GM19351 (cell line): ENCODE data around the gene GOLGA6L2.
"Not testable (repeated sequence)": the region's sequence is repeated elsewhere in the genome, so short reads cannot be mapped to it uniquely, and the experiment has no call there.

Experiments used
- ATAC-seq: cut with Tn5 transposase; IDR thresholded peaks from one replicate; pipeline ENCODE4 v1.9.1; 2021; ENCODE audit warnings: mild to moderate bottlenecking, moderate library complexity; ENCODE audit not compliant: unreplicated experiment

The GOLGA6L2 gene, protein sequence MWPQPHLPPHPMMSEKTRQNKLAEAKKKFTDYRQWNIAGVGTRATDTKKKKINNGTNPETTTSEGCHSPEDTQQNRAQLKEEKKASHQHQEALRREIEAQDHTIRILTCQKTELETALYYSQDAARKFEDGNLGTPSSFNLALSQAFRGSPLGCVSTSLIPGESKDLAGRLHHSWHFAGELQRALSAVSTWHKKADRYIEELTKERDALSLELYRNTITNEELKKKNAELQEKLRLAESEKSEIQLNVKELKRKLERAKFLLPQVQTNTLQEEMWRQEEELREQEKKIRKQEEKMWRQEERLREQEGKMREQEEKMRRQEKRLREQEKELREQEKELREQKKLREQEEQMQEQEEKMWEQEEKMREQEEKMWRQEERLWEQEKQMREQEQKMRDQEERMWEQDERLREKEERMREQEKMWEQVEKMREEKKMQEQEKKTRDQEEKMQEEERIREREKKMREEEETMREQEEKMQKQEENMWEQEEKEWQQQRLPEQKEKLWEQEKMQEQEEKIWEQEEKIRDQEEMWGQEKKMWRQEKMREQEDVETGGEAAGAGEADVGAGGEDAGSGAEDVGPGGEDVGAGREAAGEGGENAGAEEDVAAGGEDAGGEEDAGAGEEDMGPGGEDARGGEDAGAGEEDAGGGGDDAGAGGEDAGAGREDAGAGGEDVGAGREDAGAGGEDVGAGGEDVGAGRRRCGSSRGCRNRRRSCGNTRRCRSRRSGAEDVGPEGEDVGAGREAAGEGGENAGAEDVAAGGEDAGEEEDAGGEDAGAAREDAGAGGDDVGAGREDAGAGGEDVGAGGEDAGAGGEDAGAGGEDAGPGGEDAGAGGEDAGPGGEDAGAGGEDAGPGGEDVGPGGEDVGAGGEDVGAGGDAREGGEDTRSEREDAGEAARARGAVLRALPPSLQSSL

DNA sequence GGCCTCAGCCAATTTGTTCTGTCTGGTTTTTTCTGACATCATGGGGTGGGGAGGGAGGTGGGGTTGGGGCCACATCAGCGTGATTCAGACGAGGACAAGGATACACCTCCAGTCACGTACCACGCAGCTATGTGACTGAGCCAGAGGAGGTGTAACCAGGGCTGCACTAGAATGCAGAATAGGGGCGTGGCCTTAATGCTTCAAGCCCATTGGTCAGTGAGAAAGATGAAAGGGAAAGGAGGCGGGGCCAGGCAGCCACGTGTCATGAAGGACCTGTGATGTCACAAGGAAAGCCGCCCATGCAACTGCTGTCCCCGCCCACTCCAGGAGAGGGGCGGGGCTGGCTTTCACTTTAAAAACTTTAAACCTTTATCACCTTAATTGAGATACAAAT, at the start of gene GOLGA6L2:
TSS of gene GOLGA6L2 (minus strand) at position 137 of the 394 bp plus-strand sequence. CDS start at position 75, 62 bp downstream.
- no peak for ATAC-seq

DNA sequence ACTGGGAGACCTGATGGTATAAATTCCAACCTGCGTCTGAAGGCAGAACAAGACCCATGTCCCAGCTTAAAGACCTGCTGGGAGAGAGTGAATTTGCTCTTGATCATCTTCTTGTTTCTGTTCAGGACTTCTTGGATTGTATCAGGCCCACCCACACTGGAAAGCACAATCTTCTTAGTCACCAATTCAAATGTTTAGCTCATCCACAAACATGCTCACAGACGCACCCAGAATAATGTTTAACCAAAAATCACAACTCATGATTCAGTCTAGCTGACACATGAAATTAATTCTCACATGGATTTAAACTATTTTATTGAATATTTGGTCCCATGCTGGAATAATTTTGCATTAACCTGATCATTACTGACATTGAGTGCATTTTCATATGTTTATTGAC, 37.8 kb upstream of the GOLGA6L2 start:
- ATAC-seq = no peak

DNA sequence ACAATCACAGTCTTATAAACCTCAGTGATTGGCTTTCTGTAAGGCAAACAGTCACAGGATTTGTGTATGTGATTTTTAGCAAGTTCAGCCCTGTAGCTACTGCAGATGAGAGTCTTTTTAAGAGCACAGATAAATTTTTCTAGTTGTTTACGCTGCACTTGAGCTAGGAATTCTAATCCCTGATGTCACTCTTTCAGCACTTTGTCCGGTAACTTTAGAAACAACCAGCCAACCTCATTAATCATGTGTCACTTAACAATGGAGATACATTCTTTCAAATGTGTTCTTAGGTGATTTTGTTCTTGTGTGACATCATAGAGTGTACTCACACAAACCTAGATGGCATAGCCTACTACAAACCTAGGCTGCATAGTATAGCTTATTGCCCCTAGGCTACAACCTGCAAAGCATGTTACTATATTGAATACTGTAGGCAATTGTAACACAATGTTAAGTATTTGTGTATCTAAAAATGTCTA, 36.8 kb upstream of the GOLGA6L2 start:
- ATAC-seq = no peak

DNA sequence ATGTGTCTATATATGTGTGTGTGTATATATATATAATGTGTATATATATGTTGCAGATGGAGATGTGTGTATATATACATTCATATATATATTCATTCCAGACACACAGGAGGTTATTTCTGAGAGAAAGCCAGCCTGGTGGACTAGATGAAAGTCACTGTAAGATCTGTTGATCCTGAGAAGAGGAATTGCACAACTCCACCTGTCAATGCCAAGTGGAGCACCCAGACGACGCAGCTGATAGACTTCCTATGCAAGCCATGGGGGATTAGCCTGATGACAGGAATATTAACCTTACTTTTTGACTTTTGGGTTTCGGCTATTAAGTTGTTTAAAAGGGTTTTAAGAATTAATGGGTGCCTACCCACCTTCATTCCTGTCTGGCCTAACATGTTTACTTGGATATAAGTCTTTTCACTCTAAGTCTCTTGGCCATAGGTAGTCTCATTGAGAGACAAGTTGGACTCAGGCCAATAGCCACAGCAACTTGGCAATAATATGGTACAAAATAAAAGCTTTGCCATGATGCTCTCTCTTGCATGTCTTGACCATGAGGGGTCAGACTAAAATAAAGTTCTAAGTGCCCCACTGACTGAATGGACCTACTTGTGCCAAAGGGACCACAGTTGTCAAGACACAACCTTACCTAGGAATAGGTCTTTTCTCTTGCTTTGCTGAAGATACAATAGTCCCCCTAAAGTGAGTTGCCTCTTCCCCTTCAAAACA, 35.9 kb upstream of the GOLGA6L2 start:
- no peak for ATAC-seq

DNA sequence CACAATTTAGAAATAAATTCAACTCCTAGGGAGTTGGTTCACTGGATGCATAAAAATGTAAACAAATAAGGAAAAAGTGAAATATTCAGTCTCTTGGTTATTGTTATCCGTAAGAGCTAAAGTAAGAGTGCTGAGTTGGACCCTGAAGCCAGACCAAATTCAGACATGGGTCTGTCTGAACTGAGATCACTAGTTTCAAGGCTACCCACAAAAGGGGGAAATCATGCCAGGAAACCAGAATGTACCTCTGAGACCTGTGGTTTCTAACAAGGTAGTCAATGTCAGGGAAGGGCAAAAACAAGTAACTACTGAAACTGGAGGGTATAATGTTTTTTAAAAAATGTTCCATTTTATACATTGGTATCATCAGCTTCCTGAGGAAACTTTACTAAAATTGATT, 35.2 kb upstream of the GOLGA6L2 start:
- ATAC-seq = no peak

DNA sequence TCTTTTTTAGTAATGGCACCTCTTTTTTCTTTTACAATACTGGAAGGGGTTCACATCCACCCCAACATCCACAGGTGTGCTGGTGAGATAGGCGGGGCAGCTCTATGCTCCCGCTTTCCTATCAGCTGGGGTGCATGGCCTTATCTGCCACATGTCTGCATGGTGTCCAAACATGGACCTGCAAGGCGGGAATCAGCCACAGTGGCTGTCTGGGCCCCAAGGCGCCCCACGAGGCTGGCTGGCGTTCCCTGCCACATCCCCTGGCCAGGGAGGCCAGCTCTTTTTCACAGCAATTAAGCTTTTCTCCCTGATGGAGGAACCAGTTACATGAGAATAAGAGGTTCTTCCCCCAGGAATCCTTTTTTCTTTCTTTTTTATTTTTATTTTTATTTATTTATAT, 30.9 kb upstream of the GOLGA6L2 start:
- ATAC-seq = no peak

DNA sequence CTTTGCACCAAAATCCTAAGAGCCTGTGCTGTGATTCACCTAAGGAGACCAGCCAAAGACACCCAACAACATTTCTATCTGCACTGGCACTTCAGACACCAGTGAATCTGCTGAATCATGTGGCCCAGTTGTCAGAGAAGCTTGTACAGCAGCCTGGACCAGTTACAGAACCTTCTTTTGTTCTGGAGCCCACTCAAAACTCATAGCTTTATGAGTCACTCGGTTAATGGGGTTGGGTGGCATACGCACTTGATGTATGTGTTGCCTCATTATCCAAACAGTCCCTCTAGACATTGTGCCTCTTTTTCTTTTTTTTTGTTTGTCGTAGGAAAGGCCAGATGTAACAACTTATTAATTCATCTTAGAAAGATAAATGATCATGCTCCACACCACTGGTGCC, 25.6 kb upstream of the GOLGA6L2 start:
- no peak for ATAC-seq

DNA sequence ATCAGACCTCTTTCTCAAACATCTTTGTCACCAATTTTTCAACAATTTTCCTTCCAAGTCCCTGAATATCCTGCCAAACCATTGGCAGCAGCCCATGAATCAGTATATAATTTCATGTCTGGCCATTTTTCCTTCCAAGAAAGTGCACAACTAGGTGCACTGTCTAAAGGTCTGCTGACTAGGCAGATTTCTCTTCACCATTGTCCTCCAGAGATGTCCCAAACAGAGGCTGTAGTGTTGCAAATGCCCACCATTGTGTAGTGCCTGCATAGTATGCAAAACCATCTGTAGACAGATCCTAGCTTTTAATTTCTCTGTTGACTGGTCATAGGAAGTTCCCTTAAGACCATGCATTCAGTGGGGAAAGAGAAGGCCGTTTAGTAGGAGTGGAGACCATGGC, 25.0 kb upstream of the GOLGA6L2 start:
- ATAC-seq = no peak

DNA sequence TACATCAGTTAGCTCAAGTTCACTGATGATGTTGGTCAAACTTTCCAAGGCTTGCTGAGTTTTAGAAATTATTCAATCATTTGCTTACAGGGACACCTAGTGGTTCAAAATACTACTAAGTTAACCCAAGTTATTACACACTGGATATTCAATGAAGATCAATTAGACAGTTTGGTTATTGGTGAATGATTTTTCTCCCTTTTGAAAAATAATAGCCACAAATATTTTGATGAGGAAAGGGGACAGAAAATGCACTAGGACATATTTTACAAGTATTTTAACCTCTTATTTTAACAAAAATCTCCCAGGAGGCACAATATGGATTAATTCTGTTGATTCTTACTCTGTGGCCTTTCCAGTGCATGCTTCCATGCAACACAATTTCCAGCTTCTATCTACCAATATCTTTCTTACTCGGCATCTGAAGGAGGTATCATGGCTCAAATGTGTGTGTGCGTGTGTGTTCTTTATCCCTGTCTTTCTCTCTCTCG, 20.1 kb upstream of the GOLGA6L2 start:
- ATAC-seq = no peak

DNA sequence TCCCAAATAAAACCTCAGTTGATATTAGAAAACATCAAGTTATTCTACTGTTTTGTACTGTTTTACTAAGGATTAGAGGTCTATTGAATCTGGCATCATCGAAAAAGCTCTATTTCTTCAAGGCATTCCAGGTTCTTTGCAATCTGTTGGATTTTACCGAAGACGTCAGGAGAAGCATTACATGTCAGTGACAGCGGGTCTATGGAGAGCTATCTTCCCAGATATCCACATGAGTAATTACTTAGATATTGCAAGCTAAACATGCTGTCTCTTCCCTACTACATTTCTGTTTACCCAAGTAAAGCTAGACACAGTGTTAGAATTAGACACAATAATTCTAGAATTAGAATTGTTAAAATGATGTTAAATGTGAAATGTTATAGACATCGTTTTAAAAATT, 10.8 kb upstream of the GOLGA6L2 start:
- ATAC-seq = no peak

DNA sequence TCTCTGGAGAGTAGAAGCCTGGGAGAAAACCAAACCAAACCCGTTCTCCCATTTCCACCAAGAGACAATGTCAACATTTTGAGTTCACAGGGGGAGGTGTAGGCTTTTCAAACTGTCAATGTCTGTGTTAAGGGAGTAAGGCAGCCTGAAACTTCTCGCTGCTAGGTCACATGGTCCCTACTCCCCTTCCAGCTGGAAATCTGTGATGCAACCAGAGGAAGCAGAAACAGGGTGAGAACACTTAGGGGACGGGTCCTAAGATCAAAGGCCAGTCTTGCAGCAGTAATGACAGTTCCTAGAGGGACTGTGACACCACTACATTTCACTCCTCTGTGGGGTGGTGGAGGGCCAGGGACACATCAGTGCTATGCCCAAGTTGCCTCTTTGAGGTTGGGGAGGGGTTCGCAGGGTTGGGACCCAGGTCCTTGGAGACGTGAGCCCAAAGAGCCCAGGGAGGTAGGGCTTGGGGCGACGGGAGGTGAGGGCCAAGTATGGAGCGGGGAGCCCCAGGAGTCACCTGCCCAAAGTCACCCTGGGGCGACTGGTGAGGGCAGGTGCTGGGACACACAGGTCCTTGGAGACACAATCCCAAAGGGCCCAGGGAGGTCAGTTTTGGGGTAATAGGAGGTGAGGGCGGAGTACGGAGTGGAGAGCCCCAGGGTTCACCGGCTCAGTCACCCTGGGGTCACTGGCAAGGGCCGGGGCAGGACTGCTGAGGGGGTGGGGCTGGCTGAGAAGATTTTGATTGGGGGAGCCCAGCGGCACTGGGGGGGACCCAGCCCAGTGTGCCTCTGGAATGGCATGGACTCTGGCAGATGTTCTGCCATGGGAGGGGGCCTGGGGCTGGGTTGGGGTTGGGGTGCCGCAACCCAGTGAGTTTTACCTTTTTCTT, 582 bp downstream of the GOLGA6L2 start:
- no peak for ATAC-seq

DNA sequence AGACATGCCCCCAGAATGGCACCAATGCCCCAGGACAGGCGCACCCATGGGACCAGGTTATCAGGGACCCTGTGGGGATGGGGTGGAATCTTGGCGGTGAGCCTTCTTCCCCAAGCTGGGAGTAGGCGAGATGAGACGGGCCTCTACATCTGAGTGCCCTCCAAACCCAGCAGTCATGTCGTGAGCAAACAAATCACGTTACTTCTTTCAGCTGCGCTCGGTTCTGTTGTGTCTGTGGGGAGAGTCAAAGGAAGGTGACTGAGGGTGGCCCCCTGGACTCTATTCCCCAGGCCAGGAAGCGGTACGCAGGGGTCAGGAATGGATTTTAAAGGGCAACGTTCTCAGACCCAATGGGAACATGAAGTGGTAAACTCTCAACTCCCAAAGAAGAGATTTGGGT, 2.8 kb downstream of the GOLGA6L2 start:
- ATAC-seq = no peak

DNA sequence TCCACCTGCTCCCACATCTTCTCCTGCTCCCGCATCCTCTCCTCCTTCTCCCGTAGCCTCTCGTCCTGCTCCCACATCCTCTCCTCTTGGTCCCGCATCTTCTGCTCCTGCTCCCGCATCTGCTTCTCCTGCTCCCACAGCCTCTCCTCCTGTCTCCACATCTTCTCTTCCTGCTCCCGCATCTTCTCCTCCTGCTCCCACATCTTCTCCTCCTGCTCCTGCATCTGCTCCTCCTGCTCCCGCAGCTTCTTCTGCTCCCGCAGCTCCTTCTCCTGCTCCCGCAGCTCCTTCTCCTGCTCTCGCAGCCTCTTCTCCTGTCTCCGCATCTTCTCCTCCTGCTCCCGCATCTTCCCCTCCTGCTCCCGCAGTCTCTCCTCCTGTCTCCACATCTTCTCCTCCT, 5.8 kb downstream of the GOLGA6L2 start:
- ATAC-seq = no peak

DNA sequence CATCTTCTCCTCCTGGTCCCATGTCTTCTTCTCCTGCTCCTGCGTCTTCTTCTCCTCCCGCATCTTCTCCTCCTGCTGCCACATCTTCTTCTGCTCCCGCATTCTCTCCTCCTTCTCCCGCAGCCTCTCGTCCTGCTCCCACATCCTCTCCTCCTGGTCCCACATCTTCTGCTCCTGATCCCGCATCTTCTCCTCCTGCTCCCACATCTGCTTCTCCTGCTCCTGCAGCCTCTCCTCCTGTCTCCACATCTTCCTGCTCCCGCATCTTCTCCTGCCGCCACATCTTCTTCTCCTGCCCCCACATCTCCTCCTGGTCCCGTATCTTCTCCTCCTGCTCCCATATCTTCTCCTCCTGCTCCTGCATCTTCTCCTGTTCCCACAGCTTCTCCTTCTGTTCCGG, 6.4 kb downstream of the GOLGA6L2 start:
- ATAC-seq = no peak

DNA sequence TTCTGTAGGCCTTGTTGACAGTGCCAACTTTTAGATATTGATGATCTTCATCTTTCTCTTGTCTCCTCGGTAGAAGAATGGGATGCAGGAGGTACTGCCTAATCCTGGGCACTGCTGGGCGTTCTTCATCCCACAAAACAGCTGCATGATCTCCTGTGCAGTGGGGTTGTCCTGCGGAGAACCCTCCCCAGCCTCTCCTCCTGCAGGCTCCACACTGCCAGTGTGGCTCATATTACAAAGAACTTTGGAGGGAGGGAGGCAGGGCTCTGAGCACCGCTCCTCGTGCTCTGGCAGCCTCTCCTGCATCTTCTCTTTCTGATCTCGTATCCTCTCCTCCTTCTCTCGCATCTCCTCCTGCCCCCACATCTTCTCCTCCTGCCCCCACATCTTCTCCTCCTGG, 7.5 kb downstream of the GOLGA6L2 start:
- ATAC-seq = no peak

DNA sequence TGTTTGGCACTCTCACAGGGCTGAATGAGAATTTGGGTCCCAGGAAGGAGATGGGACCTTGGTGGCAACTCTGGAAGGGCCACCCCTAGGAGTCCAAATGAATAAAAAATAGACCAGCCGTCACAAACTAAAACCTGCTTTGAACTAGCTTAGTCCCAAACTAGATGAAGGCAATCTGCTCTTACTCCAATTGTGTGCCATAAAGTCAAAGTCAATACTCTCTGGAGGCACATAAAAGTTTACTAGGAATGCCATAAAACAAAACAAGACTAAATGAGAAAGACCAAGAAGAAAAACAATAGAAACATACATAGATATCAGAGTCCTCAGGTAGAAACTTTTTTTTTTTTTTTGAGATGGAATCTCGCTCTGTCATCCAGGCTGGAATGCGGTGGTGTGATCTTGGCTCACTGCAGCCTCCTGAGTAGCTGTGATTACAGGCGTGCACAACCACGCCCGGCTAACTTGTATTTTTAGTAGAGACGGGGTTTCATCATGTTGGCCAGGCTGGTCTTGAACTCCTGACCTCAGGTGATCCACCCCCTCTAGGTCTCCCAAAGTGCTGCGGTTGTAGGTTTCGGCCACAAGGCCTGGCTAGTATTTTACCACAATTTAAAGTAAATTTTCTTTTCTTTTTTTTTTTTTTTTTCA, 8.1 kb downstream of the GOLGA6L2 start:
- ATAC-seq = no peak

DNA sequence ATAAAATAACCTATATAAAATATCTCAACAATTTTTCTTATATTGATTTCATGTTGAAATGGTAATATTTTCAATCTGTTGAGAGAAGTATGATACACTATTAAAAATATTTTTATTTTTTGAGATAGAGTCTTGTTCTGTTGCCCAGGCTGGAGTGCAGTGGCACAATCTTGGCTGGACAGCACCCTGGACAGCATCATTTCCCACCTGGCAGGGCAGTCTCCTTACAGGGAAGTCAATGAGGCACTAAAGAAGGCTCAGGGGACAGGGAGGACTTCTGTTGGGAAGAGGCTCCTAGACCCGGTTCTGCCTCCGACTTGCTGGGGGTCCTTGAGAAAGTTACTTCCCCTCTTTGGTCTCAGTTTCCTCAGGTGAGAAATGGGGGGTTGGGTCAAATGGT, 9.4 kb downstream of the GOLGA6L2 start:
- ATAC-seq = no peak

DNA sequence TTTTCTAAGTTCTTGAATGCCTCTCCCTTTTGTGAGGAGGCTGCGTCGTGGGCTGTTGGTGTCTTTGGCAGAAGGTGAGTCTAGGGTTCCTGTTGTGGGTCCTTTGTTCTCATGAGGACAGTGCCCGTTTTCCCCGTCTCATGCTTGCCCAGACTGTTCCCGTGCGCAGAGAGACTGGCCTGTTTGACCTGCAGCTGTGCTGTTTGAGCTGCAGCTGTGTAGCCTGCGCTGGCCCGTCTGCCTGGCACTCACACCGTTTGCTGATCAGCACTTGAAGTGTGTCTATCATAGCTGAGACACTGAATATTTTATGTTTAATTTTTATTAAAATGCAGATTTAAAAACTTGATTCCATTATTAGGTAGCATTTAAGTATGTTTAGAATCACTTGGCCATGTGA, 9.9 kb downstream of the GOLGA6L2 start:
- ATAC-seq = no peak

DNA sequence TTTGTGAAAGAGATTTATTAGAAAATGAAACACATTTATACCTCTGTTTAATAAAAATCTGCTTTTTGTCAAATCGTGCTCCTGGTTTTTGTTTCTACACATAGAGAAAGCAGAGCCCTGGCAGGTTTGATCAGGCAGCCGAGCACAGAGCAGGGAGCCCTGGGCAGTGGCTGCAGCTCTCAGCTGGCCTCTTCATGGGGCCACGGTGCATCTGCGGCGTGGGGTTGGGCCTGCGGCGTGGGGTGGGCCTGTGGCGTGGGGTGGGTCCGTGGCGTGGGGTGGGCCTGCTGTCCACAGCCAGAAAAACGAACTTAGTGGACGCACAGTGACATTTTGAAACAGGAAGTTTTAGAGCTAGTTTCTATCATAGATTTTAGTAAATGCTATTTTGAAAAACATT, 10.6 kb downstream of the GOLGA6L2 start:
- ATAC-seq = no peak

DNA sequence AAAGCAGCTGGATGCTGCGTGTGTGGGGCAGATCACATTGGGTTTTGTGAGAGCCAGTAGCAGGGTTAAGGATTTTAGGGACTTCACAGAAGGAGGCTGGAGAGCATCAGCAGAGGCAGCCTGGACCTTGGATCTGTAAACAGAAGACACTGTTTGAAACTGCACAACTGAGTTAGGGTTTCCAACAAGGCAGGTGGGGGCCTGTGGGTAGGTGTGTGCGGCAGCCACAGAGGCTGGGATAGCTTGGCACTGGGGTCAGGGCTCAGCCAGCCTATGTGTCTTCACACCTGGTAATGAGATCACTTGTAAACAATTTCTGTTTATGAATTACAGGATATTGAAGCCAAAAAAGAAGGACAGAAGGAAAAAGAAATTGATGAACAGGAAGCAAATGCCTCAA, 12.3 kb downstream of the GOLGA6L2 start:
- ATAC-seq = not testable (repeated sequence)
